SU-DHL-6 (cell line): ENCODE measurements around the gene GLIPR2.

Experiments used
- H2AFZ ChIP-seq: fragments of 200-600 bp; sonication (generic); 2 replicates; pipeline ENCODE4 v1.6.1; 2014; ENCODE audit warnings: low read depth, mild to moderate bottlenecking, moderate library complexity, mixed read lengths, antibody characterized with exemption, low read length; ENCODE audit not compliant: severe bottlenecking
- H3F3A ChIP-seq: fragments of 200-600 bp; shearing (Covaris generic); 2 replicates; pipeline ENCODE4 v1.6.0; 2016; ENCODE audit warnings: antibody characterized with exemption, mild to moderate bottlenecking; ENCODE audit not compliant: insufficient read depth
- H3K27ac ChIP-seq: fragments of 200-600 bp; sonication (generic); 2 replicates; pipeline ENCODE4 v1.5.1; 2016; ENCODE audit warnings: low read depth, mild to moderate bottlenecking, low read length, moderate library complexity, mixed read lengths
- H3K27me3 ChIP-seq: fragments of 200-600 bp; sonication (generic), shearing (Covaris generic); 2 replicates; pipeline ENCODE4 v1.6.0; 2014; ENCODE audit warnings: mild to moderate bottlenecking, low read length
- H3K36me3 ChIP-seq: fragments of 200-600 bp; sonication (generic); 2 replicates; pipeline ENCODE4 v1.6.1; 2014; ENCODE audit warnings: mild to moderate bottlenecking, low read length, mixed read lengths
- H3K4me2 ChIP-seq: fragments of 300-600, 200-600 bp; shearing (Covaris generic), sonication (generic); 2 replicates; pipeline ENCODE4 v1.6.0; 2014; ENCODE audit warnings: low read length, low read depth, mild to moderate bottlenecking; ENCODE audit not compliant: poor library complexity, severe bottlenecking
- H3K4me3 ChIP-seq: fragments of 200-600 bp; sonication (generic); 2 replicates; pipeline ENCODE4 v1.5.1; 2014; ENCODE audit warnings: antibody characterized with exemption, low read length, mild to moderate bottlenecking, mixed read lengths; ENCODE audit not compliant: insufficient read depth, poor library complexity, severe bottlenecking
- H3K79me2 ChIP-seq: fragments of 200-600 bp; sonication (generic); 2 replicates; pipeline ENCODE4 v1.6.1; 2014; ENCODE audit warnings: mild to moderate bottlenecking, low read length, moderate library complexity; ENCODE audit not compliant: insufficient read depth
- H3K9ac ChIP-seq: fragments of 200-600 bp; sonication (generic); 2 replicates; pipeline ENCODE4 v1.7.0; 2014; ENCODE audit warnings: mild to moderate bottlenecking, low read length
- H3K9me2 ChIP-seq: fragments of 200-600 bp; sonication (generic); replicated peaks from 2 replicates; pipeline ENCODE4 v1.6.1; 2014; ENCODE audit warnings: low read length; ENCODE audit not compliant: insufficient read depth
- H3K9me3 ChIP-seq: fragments of 200-600 bp; sonication (generic); 2 replicates; pipeline ENCODE4 v1.6.1; 2014; ENCODE audit warnings: low read length, mixed read lengths; ENCODE audit not compliant: insufficient read depth
- H4K20me1 ChIP-seq: fragments of 200-600 bp; sonication (generic); 2 replicates; pipeline ENCODE4 v1.6.1; 2014; ENCODE audit warnings: low read depth, mild to moderate bottlenecking, antibody characterized with exemption, low read length, moderate library complexity, mixed read lengths
- EZH2phosphoT487 ChIP-seq: fragments of 200-600 bp; sonication (generic), shearing (Covaris generic); conservative IDR thresholded peaks from 2 replicates; pipeline ENCODE4 v1.6.1; 2018; ENCODE audit warnings: mild to moderate bottlenecking, antibody characterized with exemption, low read length, moderate library complexity, mixed read lengths
- TF ChIP-seq, protein P1 (sequence below): fragments of 200-600 bp; sonication (generic); IDR thresholded peaks from one replicate; pipeline ENCODE4 v1.5.1; 2017; ENCODE audit warnings: antibody characterized with exemption, mild to moderate bottlenecking, low read length, moderate library complexity; ENCODE audit not compliant: insufficient read depth, poor library complexity, severe bottlenecking

GLIPR2 gene

DNA sequence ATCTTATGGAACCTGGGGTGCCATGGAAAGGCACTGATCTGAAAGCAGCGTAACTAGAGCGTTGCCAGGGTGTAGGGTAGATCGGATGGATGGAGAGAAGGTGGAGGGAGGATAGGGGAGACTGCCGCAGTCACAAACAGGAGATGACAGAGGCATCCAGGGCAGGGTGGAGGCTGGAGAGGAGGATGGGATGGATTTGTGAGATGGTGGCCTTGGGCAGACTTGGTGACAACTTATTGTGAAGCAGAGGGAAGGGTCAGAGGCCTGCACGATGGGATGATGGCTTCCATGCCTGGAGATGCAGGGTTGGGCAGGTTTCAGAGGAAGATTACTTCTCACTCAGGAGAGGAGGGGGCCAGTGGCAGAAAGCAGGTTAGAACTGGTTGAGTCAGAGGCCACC lies 2.4 kb downstream of the GLIPR2 start:
- Histone ChIP-seq H3K27me3 (no peaks in the 10 kb centered on the region), H3K9ac (no peak overlapping the region), H3K9me3 (no peaks in the 10 kb centered on the region), H3K4me2 (no peak overlapping the region), H3K9me2 (no peaks in the 10 kb centered on the region), H3K27ac (no peak overlapping the region), H3K4me3 (no peak overlapping the region), H3K79me2 (no peaks in the 10 kb centered on the region), H2AFZ (no peak overlapping the region), H4K20me1 (no peaks in the 10 kb centered on the region), H3F3A (no peaks in the 10 kb centered on the region), H3K36me3 (no peaks in the 10 kb centered on the region)
- TF ChIP-seq EZH2phosphoT487, result no peak
- TF ChIP-seq, protein P1, sequence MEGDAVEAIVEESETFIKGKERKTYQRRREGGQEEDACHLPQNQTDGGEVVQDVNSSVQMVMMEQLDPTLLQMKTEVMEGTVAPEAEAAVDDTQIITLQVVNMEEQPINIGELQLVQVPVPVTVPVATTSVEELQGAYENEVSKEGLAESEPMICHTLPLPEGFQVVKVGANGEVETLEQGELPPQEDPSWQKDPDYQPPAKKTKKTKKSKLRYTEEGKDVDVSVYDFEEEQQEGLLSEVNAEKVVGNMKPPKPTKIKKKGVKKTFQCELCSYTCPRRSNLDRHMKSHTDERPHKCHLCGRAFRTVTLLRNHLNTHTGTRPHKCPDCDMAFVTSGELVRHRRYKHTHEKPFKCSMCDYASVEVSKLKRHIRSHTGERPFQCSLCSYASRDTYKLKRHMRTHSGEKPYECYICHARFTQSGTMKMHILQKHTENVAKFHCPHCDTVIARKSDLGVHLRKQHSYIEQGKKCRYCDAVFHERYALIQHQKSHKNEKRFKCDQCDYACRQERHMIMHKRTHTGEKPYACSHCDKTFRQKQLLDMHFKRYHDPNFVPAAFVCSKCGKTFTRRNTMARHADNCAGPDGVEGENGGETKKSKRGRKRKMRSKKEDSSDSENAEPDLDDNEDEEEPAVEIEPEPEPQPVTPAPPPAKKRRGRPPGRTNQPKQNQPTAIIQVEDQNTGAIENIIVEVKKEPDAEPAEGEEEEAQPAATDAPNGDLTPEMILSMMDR, result no peak

DNA sequence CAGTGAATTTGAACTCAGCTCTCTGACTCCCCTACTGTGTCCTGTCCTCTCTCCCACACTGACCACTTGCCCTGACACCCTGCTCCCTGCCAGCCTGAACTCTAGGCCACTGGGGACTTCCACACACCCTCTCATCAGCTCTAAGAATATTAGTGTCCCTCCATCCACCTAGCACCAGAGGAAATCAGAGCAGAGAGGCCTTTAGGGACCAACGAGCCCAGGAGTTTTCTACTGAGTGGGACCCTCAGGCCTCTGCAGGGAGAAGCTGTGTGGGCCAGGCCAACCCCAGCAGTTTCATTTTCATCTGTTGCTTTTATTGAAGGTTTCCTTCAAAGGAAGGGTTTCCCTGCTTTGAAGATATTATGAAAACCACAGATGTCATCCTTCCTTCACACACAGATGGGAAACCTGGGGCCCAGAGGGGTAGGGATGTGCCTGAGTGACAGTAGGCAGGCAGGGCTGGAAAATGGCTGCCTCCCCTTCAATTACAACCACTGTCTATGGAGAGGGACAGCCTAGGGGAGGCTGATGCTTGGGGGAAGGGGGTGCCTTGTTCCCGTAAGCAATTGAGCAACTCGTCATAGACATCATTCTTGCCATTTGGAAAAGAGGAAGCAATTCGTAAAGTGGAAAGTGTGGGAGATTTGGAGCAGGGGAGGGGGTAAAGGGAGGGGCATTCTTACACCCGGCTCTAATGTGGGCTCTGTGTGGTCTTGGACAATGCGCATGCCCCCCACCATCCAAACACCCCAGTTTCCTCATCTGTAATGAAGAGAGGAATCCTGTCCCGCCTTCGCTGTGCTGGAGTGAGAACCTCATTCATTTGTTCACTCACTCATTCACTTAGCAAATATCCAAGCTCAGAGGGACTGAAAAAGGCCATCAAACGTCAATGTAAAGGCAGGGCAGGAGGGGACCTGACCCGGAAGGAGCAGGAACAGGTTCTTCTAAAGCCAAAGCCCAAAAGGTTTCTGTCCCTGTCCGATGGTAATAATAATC lies 3.9 kb downstream of the GLIPR2 start:
- no peak overlapping the region for H3K4me2 ChIP-seq
- TF ChIP-seq, protein P1, result no peak
- no peak for TF ChIP-seq EZH2phosphoT487
- H3K9me3 ChIP-seq, result no peaks in the 10 kb centered on the region
- H3K4me3 ChIP-seq, result no peak overlapping the region
- no peaks in the 10 kb centered on the region for H3K9me2 ChIP-seq
- H2AFZ ChIP-seq, result no peak overlapping the region
- no peaks in the 10 kb centered on the region for H4K20me1 ChIP-seq
- H3K27me3 ChIP-seq, result no peaks in the 10 kb centered on the region
- no peak overlapping the region for H3K27ac ChIP-seq
- no peaks in the 10 kb centered on the region for H3K79me2 ChIP-seq
- no peaks in the 10 kb centered on the region for H3K36me3 ChIP-seq
- H3F3A ChIP-seq, result no peaks in the 10 kb centered on the region
- no peak overlapping the region for H3K9ac ChIP-seq

DNA sequence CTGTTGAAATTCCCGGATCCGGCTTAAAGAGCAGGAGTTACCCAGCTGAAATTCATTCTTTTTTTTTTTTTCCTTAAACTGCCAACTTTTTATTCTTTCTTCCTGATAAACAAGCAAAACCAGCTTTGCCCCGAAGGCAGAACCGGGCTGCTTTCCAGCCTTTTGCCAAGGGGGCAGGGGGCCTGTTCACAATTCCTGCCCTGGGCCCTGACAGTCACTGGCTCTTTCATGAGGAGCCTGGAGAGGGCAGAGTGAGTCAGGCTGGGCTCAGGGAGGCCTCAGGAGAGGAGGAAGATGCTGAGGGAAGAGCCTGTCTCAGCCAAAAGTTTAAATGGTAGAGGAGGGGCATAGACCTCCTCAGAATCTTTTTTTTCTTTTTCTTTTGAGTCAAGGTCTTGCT lies 4.8 kb downstream of the GLIPR2 start:
- no peaks in the 10 kb centered on the region for H3K27me3 ChIP-seq
- TF ChIP-seq EZH2phosphoT487, result no peak
- TF ChIP-seq, protein P1, result no peak
- H3K36me3 ChIP-seq, result no peaks in the 10 kb centered on the region
- no peaks in the 10 kb centered on the region for H3K9me3 ChIP-seq
- H3K9ac ChIP-seq, result no peak overlapping the region
- no peak overlapping the region for H3K27ac ChIP-seq
- H2AFZ ChIP-seq, result no peak overlapping the region
- no peak overlapping the region for H3K4me3 ChIP-seq
- no peak overlapping the region for H3K4me2 ChIP-seq
- no peaks in the 10 kb centered on the region for H3F3A ChIP-seq
- no peaks in the 10 kb centered on the region for H4K20me1 ChIP-seq
- no peaks in the 10 kb centered on the region for H3K9me2 ChIP-seq
- H3K79me2 ChIP-seq, result no peaks in the 10 kb centered on the region
